Kidney capillary endothelial cell (primary cell): ENCODE data around the gene IRAK1.
"Not testable (repeated sequence)": the region's sequence is repeated elsewhere in the genome, so short reads cannot be mapped to it uniquely, and the experiment has no call there.

Source experiments
- DNase-seq: peaks from one replicate; pipeline ENCODE4 v3.0.0-alpha.2; 2018; ENCODE audit warnings: low spot score

Gene IRAK1

GRCh38 chrX:153994398-153994797, 25.3 kb downstream of the IRAK1 start:
- DNase-seq, result not testable (repeated sequence)

- DNase-seq, result no peak
Measured at GRCh38 chrX:153993978-153994377, 25.7 kb downstream of the IRAK1 start.

- DNase-seq, result no peak
Measured at GRCh38 chrX:153993079-153993478, 26.6 kb downstream of the IRAK1 start.

GRCh38 chrX:153992180-153992579, 27.5 kb downstream of the IRAK1 start:
- no peak for DNase-seq

GRCh38 chrX:153991013-153991580, 28.6 kb downstream of the IRAK1 start:
- no peak for DNase-seq

- DNase-seq, result no peak
Measured at GRCh38 chrX:153989973-153990655, 29.6 kb downstream of the IRAK1 start.

GRCh38 chrX:153988493-153988892, 31.2 kb downstream of the IRAK1 start:
- DNase-seq, result no peak

GRCh38 chrX:153984351-153985178, 35.1 kb downstream of the IRAK1 start:
- DNase-seq, result no peak

- no peak for DNase-seq
Measured at GRCh38 chrX:153983321-153983801, 36.3 kb downstream of the IRAK1 start.

- DNase-seq, result no peak
Measured at GRCh38 chrX:153981771-153982533, 37.8 kb downstream of the IRAK1 start.

- no peak for DNase-seq
Measured at GRCh38 chrX:153981231-153981630, 38.5 kb downstream of the IRAK1 start.

GRCh38 chrX:153980394-153980793, 39.3 kb downstream of the IRAK1 start:
- DNase-seq, result not testable (repeated sequence)

- no peak for DNase-seq
Measured at GRCh38 chrX:153974726-153975286, 44.9 kb downstream of the IRAK1 start.

- DNase-seq, result no peak
Measured at GRCh38 chrX:153974003-153974725, 45.5 kb downstream of the IRAK1 start.

- no peak for DNase-seq
Measured at GRCh38 chrX:153973127-153974002, 46.3 kb downstream of the IRAK1 start.

- peak; percentile 82 for DNase-seq
Measured at GRCh38 chrX:153972368-153973126, 47.2 kb downstream of the IRAK1 start, which contains the start of gene TMEM187. TMEM187 (plus strand) TSS chrX:153972754; CDS start chrX:153982063, 9,309 bp downstream.

- DNase-seq, result peak; percentile 86
Measured at GRCh38 chrX:153971450-153972367, 48.0 kb downstream of the IRAK1 start, which contains the start of gene HCFC1. HCFC1 (minus strand) TSS chrX:153971818; CDS start chrX:153970840, 978 bp downstream.

GRCh38 chrX:153971124-153971449, 48.6 kb downstream of the IRAK1 start:
- peak; percentile 70 for DNase-seq
